Liver (tissue), 9 donors: ENCODE measurements around the gene BAIAP2. TPM values are rescaled to one million over a fixed set of nuclear protein-coding genes. Genes with fewer than 3 reads are reported as not detected.

Source experiments
- DNase-seq: peaks from one replicate; pipeline ENCODE4 v3.0.0-alpha.2; 2017; ENCODE audit warnings: low spot score
- H3K27ac ChIP-seq, 2 donors: one replicate each; pipeline ENCODE4 v1.7.0; 2013; ENCODE audit warnings: inconsistent platforms in 2 of 2, low read length in 2 of 2, control low read depth in 1 of 2, low read depth in 1 of 2, mild to moderate bottlenecking in 1 of 2
- H3K27me3 ChIP-seq, 4 donors: one replicate each; pipeline versions ENCODE4 v1.6.1 to v1.7.0; 2013; ENCODE audit warnings: low read length in 3 of 4, inconsistent platforms in 1 of 4, mild to moderate bottlenecking in 1 of 4, moderate library complexity in 1 of 4; ENCODE audit not compliant: control insufficient read depth in 4 of 4, insufficient read depth in 4 of 4
- H3K36me3 ChIP-seq, 4 donors: one replicate each; pipeline versions ENCODE4 v1.6.1 to v1.7.0; 2013; ENCODE audit warnings: low read length in 3 of 4, mild to moderate bottlenecking in 3 of 4, low read depth in 1 of 4, moderate library complexity in 1 of 4; ENCODE audit not compliant: control insufficient read depth in 4 of 4, insufficient read depth in 3 of 4
- H3K4me1 ChIP-seq, 4 donors: one replicate each; pipeline versions ENCODE4 v1.6.1 to v1.7.0; 2013; ENCODE audit warnings: low read length in 3 of 4, mild to moderate bottlenecking in 3 of 4, moderate library complexity in 1 of 4; ENCODE audit not compliant: control insufficient read depth in 4 of 4, insufficient read depth in 4 of 4
- H3K4me3 ChIP-seq, 3 donors: one replicate each; pipeline versions ENCODE4 v1.6.1 to v1.7.0; 2013; ENCODE audit warnings: low read length in 3 of 3, control low read depth in 1 of 3, low read depth in 1 of 3, mild to moderate bottlenecking in 1 of 3
- H3K9ac ChIP-seq, 2 donors: one replicate each; pipeline ENCODE4 v1.7.0; 2013; ENCODE audit warnings: low read length in 2 of 2, mild to moderate bottlenecking in 2 of 2, moderate library complexity in 2 of 2, control low read depth in 1 of 2, low read depth in 1 of 2
- H3K9me3 ChIP-seq, 4 donors: one replicate each; pipeline versions ENCODE4 v1.6.1 to v1.7.0; 2013; ENCODE audit warnings: low read length in 3 of 4; ENCODE audit not compliant: control insufficient read depth in 4 of 4
- ATF3 ChIP-seq: IDR thresholded peaks from 2 replicates; pipeline ENCODE4 v1.6.1; 2016; ENCODE audit warnings: antibody characterized with exemption
- CTCF ChIP-seq: fragments of 150-350 bp; IDR thresholded peaks from 2 replicates; pipeline ENCODE4 v1.5.1; 2017; ENCODE audit warnings: improper control_type of control experiment, low read depth, low read length; ENCODE audit not compliant: missing input control
- EGR1 ChIP-seq, 2 donors: IDR thresholded peaks; 2 replicates each; pipeline ENCODE4 v1.6.1; 2016 to 2018; ENCODE audit warnings: antibody characterized with exemption in 2 of 2, low read depth in 2 of 2
- FOXA1 ChIP-seq: IDR thresholded peaks from 2 replicates; pipeline ENCODE4 v1.6.1; 2016; ENCODE audit warnings: antibody characterized with exemption
- FOXA2 ChIP-seq: IDR thresholded peaks from 2 replicates; pipeline ENCODE4 v1.6.1; 2016; ENCODE audit warnings: antibody characterized with exemption
- GABPA ChIP-seq, 2 donors: IDR thresholded peaks in 1 of 2; conservative IDR thresholded peaks in 1 of 2; 2 replicates each; pipeline ENCODE4 v1.6.1; 2016; ENCODE audit warnings: antibody characterized with exemption in 2 of 2, mild to moderate bottlenecking in 1 of 2, moderate library complexity in 1 of 2
- HNF4A ChIP-seq, 2 donors: conservative IDR thresholded peaks; 2 replicates each; pipeline ENCODE4 v1.6.1; 2016; ENCODE audit warnings: antibody characterized with exemption in 2 of 2, mild to moderate bottlenecking in 2 of 2
- HNF4G ChIP-seq: IDR thresholded peaks from 2 replicates; pipeline ENCODE4 v1.6.1; 2016; ENCODE audit warnings: antibody characterized with exemption
- JUND ChIP-seq, 2 donors: IDR thresholded peaks; 2 replicates each; pipeline ENCODE4 v1.6.1; 2016; ENCODE audit warnings: antibody characterized with exemption in 2 of 2
- NR2F2 ChIP-seq: IDR thresholded peaks from 2 replicates; pipeline ENCODE4 v1.6.1; 2016; ENCODE audit warnings: antibody characterized with exemption
- RAD21 ChIP-seq, 2 donors: IDR thresholded peaks; 2 replicates each; pipeline ENCODE4 v1.6.1; 2016; ENCODE audit warnings: antibody characterized with exemption in 2 of 2, mild to moderate bottlenecking in 2 of 2
- RXRA ChIP-seq, 2 donors: IDR thresholded peaks; 2 replicates each; pipeline ENCODE4 v1.6.1; 2017 to 2018; ENCODE audit warnings: antibody characterized with exemption in 2 of 2, mild to moderate bottlenecking in 1 of 2
- SP1 ChIP-seq: IDR thresholded peaks from 2 replicates; pipeline ENCODE4 v1.6.1; 2018; ENCODE audit warnings: antibody characterized with exemption, mild to moderate bottlenecking
- TAF1 ChIP-seq: conservative IDR thresholded peaks from 2 replicates; pipeline ENCODE4 v1.6.1; 2016; ENCODE audit warnings: antibody characterized with exemption, mild to moderate bottlenecking
- YY1 ChIP-seq: IDR thresholded peaks from 2 replicates; pipeline ENCODE4 v1.6.1; 2016; ENCODE audit warnings: antibody characterized with exemption, mild to moderate bottlenecking
- ZBTB33 ChIP-seq: IDR thresholded peaks from 2 replicates; pipeline ENCODE4 v1.6.1; 2016; ENCODE audit warnings: antibody characterized with exemption
- WGBS: extraction: QIAGEN DNeasy Blood & Tissue Kit; methylation state at CpG from one replicate; pipeline ENCODE4 v1.1.7; 2013; 5-methylcytosine and 5-hydroxymethylcytosine counted together
- polyA plus RNA-seq, 2 donors: library from polyadenylated mRNA; stranded (reverse) in 1 of 2; unstranded in 1 of 2; fragments of 200-250 nt in 1 of 2; fragments of >200 nt in 1 of 2; fragmentation: Nextera tagmentation in 1 of 2; extraction: Ambion mirVana in 1 of 2; gene quantifications; one replicate each; pipeline versions ENCODE4 v1.2.1 to v1.2.3, GENCODE V29; 2013 to 2015
- total RNA-seq, 2 donors: library from RNA; depleted of rRNA; stranded (reverse); fragments of >200 nt; gene quantifications; one replicate each; pipeline ENCODE4 v1.2.3, GENCODE V29; 2014
- TF ChIP-seq, protein P1 (sequence below): IDR thresholded peaks from 2 replicates; pipeline ENCODE4 v1.6.1; 2016; ENCODE audit warnings: antibody characterized with exemption, mild to moderate bottlenecking
- TF ChIP-seq, protein P2 (sequence below): IDR thresholded peaks from 2 replicates; pipeline ENCODE4 v1.6.1; 2016; ENCODE audit warnings: antibody characterized with exemption
- donor health status: healthy.
- donor health status: healthy.
- donor health status: healthy.
- donor health status: healthy.
- donor health status: healthy.

The BAIAP2 gene
- total and polyA plus RNA-seq, 4 donors: 8.1 to 61.3 (median 44.9) TPM

GRCh38 chr17:81069135-81069645 lies 34.2 kb downstream of the BAIAP2 start:
- Histone ChIP-seq H3K4me3 (no peak overlapping the region), H3K9ac (peak overlapping the region; percentile 21 to 47), H3K9me3 (no peaks in the 10 kb centered on the region), H3K27ac (peak overlapping the region; percentile 84 to 91), H3K36me3 (peaks cover 0 to 5% (median 2%) of the 10 kb centered on the region in 4 donors), H3K27me3 (no peaks in the 10 kb centered on the region), H3K4me1 (peaks cover 29 to 56% (median 43%) of the 10 kb centered on the region in 4 donors)
- DNase-seq: no peak
- peak in 1 of 2 donors; percentile 60 for TF ChIP-seq EGR1 (IDR thresholded peaks at IDR 0.05; ENCODE audit: low read depth in 2 of 2)
- TF ChIP-seq JUND (IDR thresholded peaks at IDR 0.05): peak in 1 of 2 donors; percentile 62
- TF ChIP-seq, protein P1, sequence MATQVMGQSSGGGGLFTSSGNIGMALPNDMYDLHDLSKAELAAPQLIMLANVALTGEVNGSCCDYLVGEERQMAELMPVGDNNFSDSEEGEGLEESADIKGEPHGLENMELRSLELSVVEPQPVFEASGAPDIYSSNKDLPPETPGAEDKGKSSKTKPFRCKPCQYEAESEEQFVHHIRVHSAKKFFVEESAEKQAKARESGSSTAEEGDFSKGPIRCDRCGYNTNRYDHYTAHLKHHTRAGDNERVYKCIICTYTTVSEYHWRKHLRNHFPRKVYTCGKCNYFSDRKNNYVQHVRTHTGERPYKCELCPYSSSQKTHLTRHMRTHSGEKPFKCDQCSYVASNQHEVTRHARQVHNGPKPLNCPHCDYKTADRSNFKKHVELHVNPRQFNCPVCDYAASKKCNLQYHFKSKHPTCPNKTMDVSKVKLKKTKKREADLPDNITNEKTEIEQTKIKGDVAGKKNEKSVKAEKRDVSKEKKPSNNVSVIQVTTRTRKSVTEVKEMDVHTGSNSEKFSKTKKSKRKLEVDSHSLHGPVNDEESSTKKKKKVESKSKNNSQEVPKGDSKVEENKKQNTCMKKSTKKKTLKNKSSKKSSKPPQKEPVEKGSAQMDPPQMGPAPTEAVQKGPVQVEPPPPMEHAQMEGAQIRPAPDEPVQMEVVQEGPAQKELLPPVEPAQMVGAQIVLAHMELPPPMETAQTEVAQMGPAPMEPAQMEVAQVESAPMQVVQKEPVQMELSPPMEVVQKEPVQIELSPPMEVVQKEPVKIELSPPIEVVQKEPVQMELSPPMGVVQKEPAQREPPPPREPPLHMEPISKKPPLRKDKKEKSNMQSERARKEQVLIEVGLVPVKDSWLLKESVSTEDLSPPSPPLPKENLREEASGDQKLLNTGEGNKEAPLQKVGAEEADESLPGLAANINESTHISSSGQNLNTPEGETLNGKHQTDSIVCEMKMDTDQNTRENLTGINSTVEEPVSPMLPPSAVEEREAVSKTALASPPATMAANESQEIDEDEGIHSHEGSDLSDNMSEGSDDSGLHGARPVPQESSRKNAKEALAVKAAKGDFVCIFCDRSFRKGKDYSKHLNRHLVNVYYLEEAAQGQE: peak; percentile 51
- TF ChIP-seq FOXA2: no peak
- peak; percentile 94 to 97 for TF ChIP-seq HNF4A (conservative IDR thresholded peaks at IDR 0.05)
- TF ChIP-seq CTCF: no peak
- TF ChIP-seq ZBTB33: no peak
- no peak for TF ChIP-seq TAF1
- TF ChIP-seq, protein P2, sequence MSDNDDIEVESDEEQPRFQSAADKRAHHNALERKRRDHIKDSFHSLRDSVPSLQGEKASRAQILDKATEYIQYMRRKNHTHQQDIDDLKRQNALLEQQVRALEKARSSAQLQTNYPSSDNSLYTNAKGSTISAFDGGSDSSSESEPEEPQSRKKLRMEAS: no peak
- TF ChIP-seq ATF3: no peak
- peak; percentile 71 for TF ChIP-seq FOXA1
- TF ChIP-seq NR2F2: no peak
- TF ChIP-seq RAD21 (IDR thresholded peaks at IDR 0.05): peak in 1 of 2 donors; percentile 62
- TF ChIP-seq HNF4G: peak; percentile 77
- peak in 1 of 2 donors; percentile 57 for TF ChIP-seq GABPA (IDR thresholded peaks at IDR 0.05 in 1 of 2, conservative IDR thresholded peaks at IDR 0.05 in 1 of 2)
- TF ChIP-seq RXRA (IDR thresholded peaks at IDR 0.05): peak; percentile 72 to 95
- TF ChIP-seq SP1: peak; percentile 82
- peak; percentile 86 for TF ChIP-seq YY1
- 55% methylated on average over 23 of the region's 23 CpGs for WGBS
